Spleen (tissue), 7 donors: Measurements from ENCODE around the gene MYO5B.

Source experiments
- CTCF ChIP-seq, 11 experiments: fragments of 200-600 bp in 7 of 11; fragments of 450-650 bp in 4 of 11; sonication (generic) in 4 of 11; IDR thresholded peaks in 8 of 11; conservative IDR thresholded peaks in 3 of 11; 1 replicate in 7 of 11; 2 replicates in 4 of 11; pipeline versions ENCODE4 v1.4.0 to v1.8.0; 2016 to 2021; ENCODE audit warnings: antibody characterized with exemption in 11 of 11, inconsistent platforms in 4 of 11, mild to moderate bottlenecking in 1 of 11
- POLR2A ChIP-seq, 3 donors: fragments of 450-650 bp; IDR thresholded peaks; one replicate each; pipeline ENCODE4 v1.5.1; 2017; ENCODE audit warnings: antibody characterized with exemption in 3 of 3, mild to moderate bottlenecking in 1 of 3
- POLR2AphosphoS5 ChIP-seq, 3 donors: sonication (generic); formaldehyde crosslinking; IDR thresholded peaks; one replicate each; pipeline ENCODE4 v1.5.1; 2017; ENCODE audit warnings: antibody characterized with exemption in 3 of 3
- donor health status: DM: no; HTN: no; CAD: no; lungs with moderate emphysema.
- donor health status: DM: no; HTN: no; CAD: no.
- donor health status: DM: no; HTN: no; CAD: no.

- no peak for TF ChIP-seq CTCF (IDR thresholded peaks at IDR 0.05 in 8 of 11, conservative IDR thresholded peaks at IDR 0.05 in 3 of 11)
- no peak for TF ChIP-seq POLR2A (IDR thresholded peaks at IDR 0.05)
- peak in 1 of 3 donors; percentile 39 for TF ChIP-seq POLR2AphosphoS5 (IDR thresholded peaks at IDR 0.05)
Observed at GRCh38 chr18:49819823-49820671, 374.9 kb downstream of the MYO5B start.
